Stimulated activated naive B cell treated with anti-CD40 and anti-IgM and Interleukin-4, amounts not matched to agents 10 μg/mL and 1 μg/mL and 100 μg/mL, for 72 hours (primary cell): ENCODE data around the gene OGA.

Experiments
- ATAC-seq, 2 donors: fragments of 150-1000 bp; cut with Tn5 transposase; replicated peaks; 2 replicates each; pipeline ENCODE4 v1.10.0; 2021; ENCODE audit warnings: moderate library complexity in 1 of 2
- DNase-seq: peaks from one replicate; pipeline ENCODE4 v3.0.0; 2021
- H3K27ac Mint-ChIP-seq: one replicate; pipeline ENCODE4 v1.8.0; 2022; ENCODE audit warnings: mild to moderate bottlenecking, mixed read lengths
- H3K27me3 Mint-ChIP-seq, 2 donors: one replicate each; pipeline ENCODE4 v1.8.0; 2022; ENCODE audit warnings: mixed read lengths in 2 of 2
- H3K36me3 Mint-ChIP-seq, 2 donors: one replicate each; pipeline ENCODE4 v1.8.0; 2022; ENCODE audit warnings: mixed read lengths in 2 of 2, mild to moderate bottlenecking in 1 of 2
- H3K4me1 Mint-ChIP-seq, 2 donors: one replicate each; pipeline ENCODE4 v1.8.0; 2022; ENCODE audit warnings: mixed read lengths in 2 of 2, mild to moderate bottlenecking in 1 of 2
- H3K4me3 Mint-ChIP-seq, 2 donors: one replicate each; pipeline ENCODE4 v1.8.0; 2022; ENCODE audit warnings: mild to moderate bottlenecking in 2 of 2, mixed read lengths in 2 of 2, moderate library complexity in 1 of 2
- H3K9me3 Mint-ChIP-seq, 2 donors: one replicate each; pipeline ENCODE4 v1.8.0; 2022; ENCODE audit warnings: mixed read lengths in 2 of 2, mild to moderate bottlenecking in 1 of 2

The OGA gene

DNA sequence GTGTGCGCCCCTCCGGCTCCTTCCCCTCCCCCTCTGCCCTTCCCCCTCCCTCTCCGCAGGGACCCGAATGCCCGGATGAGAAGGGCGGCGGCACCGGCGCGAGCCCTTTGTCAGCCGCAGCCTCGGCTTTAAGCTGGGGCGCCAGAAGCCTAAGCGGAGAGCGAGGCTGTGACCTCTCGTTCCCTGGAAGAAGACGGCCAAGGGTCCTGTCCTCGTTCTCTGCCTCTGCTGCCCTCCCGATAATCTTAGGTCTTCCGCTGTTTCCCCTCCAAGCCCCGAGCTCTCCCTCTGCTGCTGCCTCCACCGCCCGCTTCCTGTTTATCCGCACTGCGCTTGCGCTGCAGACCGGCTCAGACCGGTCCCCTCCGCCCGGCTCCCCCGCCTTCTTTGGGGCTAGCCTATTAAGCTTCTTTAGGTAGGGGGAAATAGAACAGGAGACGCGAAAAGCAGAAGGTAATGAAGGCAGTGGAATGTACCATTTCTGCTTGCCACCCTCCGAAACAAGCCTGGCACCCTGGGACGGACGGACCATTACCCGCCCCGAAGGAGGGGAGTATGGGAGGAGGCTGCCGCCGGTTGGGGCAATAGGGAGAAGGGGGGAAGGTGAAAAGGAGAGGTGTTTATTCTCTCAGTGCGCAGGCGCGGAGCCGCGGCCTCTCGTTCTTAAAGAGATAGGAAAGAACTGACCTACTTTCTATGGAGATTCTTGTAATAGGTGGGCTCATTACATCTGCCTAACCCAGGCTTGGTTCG, at the start of gene OGA:
OGA (minus strand) TSS at position 326 of the 753 bp plus-strand sequence. CDS start 422 bp downstream, outside the sequence.
- Mint-ChIP-seq H3K36me3 (peaks cover 19 to 49% of the 10 kb centered on the region in 2 donors), H3K27ac (peak within 1 kb of the TSS; percentile 99), H3K4me3 (peak within 1 kb of the TSS; percentile 89 to 96), H3K9me3 (no peaks in the 10 kb centered on the region), H3K27me3 (no peaks in the 10 kb centered on the region), H3K4me1 (peaks cover 23 to 50% of the 10 kb centered on the region in 2 donors)
- DNase-seq (peak; percentile 98), ATAC-seq (peak; percentile 84 to 90)

DNA sequence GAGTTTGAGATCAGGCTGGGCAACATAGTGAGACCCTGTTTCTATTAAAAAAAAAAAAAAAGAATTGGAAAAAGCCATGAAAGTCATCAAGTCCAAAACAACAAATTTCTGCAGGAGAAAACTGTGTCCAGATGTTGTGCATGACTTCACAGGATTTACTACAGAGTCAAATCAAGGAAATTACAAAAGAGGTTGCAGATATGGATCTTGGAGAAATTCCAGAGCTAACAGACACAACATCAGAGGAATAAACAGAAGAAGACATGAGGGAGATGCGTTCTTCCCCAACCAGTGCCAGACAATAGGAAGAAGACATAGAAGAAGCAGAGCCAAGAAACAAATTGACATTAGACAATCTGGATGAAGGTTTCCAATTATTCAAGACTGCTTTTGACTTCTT, 49.7 kb upstream of the OGA start:
- peaks cover 2 to 7% of the 10 kb centered on the region in 2 donors for H3K9me3 Mint-ChIP-seq
- peaks cover 0 to 1% of the 10 kb centered on the region in 2 donors for H3K4me1 Mint-ChIP-seq
- ATAC-seq (no peak), DNase-seq (no peak)
- H3K27ac Mint-ChIP-seq: peak overlapping the region; percentile 21
- no peaks in the 10 kb centered on the region for H3K27me3 Mint-ChIP-seq
- peaks cover 29 to 33% of the 10 kb centered on the region in 2 donors for H3K36me3 Mint-ChIP-seq
- no peak overlapping the region for H3K4me3 Mint-ChIP-seq

DNA sequence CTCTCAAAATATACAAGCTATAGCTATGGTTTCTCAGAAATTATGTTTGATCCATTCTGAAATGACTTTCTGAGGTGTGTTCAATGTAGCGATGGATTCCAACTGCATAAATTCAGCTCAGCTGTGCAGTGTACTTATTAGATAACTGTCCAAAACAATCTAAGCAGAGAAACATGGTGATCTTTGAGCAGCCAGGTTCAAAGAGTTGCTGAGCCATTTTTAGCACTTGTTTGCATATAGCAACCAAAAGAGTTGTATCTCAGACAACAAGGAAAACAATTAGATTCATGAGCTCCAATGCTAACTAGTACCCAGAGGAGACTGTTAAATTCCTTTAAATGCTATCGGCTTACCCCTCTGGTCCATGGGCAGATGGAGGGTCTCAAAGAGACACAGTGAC, 41.3 kb upstream of the OGA start:
- ATAC-seq: no peak
- Mint-ChIP-seq H3K4me1 (peaks cover 0 to 9% of the 10 kb centered on the region in 2 donors), H3K9me3 (peaks cover 7 to 15% of the 10 kb centered on the region in 2 donors), H3K27ac (no peak overlapping the region), H3K4me3 (no peak overlapping the region), H3K27me3 (no peaks in the 10 kb centered on the region), H3K36me3 (peaks cover 33 to 49% of the 10 kb centered on the region in 2 donors)
- DNase-seq: no peak

DNA sequence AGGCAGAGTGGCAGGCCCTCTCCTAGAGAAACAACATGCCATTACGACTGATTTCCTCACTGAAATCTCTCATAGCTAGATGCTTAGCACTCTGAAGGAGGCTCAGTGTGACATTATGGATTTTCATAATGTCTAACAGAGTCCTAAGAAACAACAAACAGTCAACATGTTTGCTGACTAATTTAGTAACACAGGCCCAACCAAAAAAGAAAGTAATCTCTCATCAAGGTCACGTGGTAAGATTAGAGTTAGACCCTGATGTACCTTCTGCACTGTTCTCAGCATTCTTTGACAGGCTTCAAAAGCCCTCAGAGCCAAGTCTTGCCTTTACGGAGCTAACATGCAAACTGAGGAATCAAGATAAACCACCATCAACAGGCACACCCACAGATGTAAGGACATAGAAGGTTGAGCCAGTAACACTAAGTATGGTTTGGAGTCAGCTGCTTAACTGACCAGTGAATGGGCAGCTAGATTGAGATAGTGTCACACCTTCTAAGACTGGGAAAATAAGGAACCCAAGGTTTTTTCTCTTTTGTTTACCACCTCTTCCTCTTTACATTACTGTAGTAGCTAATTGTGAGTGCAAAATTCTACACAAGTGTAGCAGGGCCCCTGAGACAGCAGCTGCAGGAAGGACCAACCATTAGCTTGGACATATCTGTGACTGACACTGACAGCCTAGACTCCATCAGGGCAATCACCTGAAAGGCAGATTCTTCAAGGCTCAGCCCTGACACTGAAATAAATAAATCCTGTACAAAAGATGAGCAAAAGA, 40.7 kb upstream of the OGA start:
- DNase-seq (no peak), ATAC-seq (no peak)
- peaks cover 0 to 8% of the 10 kb centered on the region in 2 donors for H3K4me1 Mint-ChIP-seq
- no peak overlapping the region for H3K4me3 Mint-ChIP-seq
- H3K27me3 Mint-ChIP-seq: no peaks in the 10 kb centered on the region
- peaks cover 7 to 15% of the 10 kb centered on the region in 2 donors for H3K9me3 Mint-ChIP-seq
- no peak overlapping the region for H3K27ac Mint-ChIP-seq
- H3K36me3 Mint-ChIP-seq: peaks cover 27 to 44% of the 10 kb centered on the region in 2 donors

DNA sequence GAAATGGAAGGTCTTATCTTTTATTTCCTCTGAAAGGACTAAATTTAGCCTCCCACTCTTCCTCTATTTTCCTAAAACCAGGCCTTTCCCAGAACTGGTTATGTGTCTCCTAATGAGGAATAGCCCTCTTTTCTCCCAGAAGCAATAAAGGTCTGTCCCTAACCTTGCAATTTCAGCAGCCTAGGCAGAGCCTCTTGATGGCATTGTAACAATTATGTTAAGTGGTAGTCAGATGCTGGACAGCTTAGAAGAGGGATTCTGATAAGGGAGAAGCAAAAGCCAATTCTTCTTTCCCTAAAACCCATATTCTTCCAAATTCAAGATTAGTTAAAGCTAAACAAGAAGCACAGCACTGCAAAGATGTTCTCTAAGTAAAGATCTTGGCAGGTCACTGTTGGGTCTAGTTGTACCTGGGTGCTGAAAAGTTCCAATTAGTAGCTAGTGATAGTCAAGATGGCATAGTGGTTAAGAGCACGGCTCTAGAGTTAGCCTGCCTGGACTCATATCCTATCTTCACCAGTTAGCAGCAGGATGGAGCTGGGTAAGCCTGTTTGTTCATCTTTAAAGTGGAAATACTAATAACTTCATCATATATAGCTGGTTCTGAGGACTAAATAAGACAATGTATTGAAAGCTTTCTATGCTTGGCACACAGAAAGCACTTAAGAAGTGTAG, 39.7 kb upstream of the OGA start:
- H3K36me3 Mint-ChIP-seq: peaks cover 28 to 43% of the 10 kb centered on the region in 2 donors
- H3K27ac Mint-ChIP-seq: no peak overlapping the region
- no peak overlapping the region for H3K4me3 Mint-ChIP-seq
- ATAC-seq (no peak), DNase-seq (no peak)
- H3K27me3 Mint-ChIP-seq: no peaks in the 10 kb centered on the region
- H3K9me3 Mint-ChIP-seq: peaks cover 7 to 15% of the 10 kb centered on the region in 2 donors
- H3K4me1 Mint-ChIP-seq: peaks cover 0 to 8% of the 10 kb centered on the region in 2 donors

DNA sequence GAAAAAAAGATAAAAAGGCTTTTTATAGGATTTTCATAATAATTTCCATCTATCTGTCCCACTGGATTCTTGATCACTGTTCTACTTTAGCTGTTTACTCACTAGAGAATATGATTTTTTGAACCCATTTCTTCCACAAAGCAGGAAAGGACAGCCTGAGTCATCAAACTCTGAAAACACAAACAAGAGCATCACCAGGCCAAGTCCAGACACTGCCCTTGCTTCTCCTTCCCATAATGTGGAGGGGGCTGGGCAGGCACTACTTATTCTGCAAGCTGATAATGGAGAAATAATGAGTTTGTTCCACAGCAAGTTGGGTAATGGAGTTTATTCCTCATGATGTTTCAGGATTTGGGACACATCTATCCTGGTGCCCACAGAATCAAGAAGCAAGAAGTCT, 38.4 kb upstream of the OGA start:
- H3K4me3 Mint-ChIP-seq: no peak overlapping the region
- H3K36me3 Mint-ChIP-seq: peaks cover 24 to 40% of the 10 kb centered on the region in 2 donors
- no peak for ATAC-seq
- H3K4me1 Mint-ChIP-seq: peaks cover 0 to 8% of the 10 kb centered on the region in 2 donors
- H3K27ac Mint-ChIP-seq: no peak overlapping the region
- no peaks in the 10 kb centered on the region for H3K27me3 Mint-ChIP-seq
- no peak for DNase-seq
- peaks cover 7 to 15% of the 10 kb centered on the region in 2 donors for H3K9me3 Mint-ChIP-seq

DNA sequence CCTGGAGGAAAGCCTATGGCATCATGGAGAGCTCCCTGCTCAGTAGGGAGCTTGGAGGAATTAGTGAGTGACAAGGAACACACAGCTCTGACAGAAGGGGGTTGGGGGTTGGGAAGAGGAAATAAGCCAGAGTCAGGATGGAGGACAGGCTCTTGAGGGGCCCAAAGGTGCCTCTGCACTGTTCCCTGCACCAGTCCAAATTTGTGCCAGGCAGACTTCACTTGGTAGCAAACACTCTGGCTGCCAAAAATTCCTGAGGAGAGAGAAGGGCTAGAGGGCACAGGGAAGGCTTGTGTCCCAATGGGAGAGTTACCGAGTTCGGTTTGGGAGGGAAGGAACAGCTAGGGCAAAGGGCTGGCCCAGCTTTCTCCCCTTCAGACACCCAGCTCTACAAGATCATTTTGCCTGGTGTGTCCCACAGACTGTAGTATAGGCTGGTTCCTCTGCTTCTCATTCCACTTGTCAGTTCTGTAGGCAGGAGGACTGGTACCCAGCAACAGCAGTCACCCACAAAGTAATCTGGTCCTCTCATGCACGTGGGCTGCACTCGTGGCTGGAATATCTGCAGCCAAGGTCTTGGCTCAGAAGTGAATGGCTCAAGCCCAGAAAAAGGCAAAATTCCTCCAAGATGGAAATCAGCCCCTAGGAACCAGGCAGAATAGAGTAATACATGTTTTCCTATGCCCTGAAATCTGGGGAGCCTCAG, 33.3 kb upstream of the OGA start:
- Mint-ChIP-seq H3K4me3 (no peak overlapping the region), H3K27me3 (no peaks in the 10 kb centered on the region), H3K4me1 (peaks cover 0 to 2% of the 10 kb centered on the region in 2 donors), H3K9me3 (no peaks in the 10 kb centered on the region), H3K27ac (no peak overlapping the region), H3K36me3 (peaks cover 26 to 35% of the 10 kb centered on the region in 2 donors)
- ATAC-seq (no peak), DNase-seq (no peak)

DNA sequence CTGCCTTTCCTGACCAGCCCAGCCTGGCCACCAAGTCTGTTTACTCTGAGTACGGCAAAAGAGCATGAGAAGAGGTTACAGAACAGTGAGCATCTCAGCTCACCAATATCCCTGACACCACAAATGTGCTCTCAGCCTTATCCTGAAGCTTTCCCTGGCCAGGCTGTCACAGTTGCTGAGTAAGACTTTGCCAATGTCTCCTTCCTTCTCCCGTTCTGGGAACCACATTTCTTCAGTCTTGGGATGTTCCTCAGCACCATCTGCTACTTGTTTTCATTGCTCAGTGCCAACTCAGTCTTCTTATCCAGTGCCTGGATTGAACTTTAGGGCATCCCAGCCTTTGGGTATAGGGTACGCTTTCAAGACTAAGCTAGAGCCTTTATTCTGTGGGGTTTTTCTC, 32.5 kb upstream of the OGA start:
- DNase-seq (no peak), ATAC-seq (no peak)
- Mint-ChIP-seq H3K4me3 (no peak overlapping the region), H3K27ac (no peak overlapping the region), H3K27me3 (no peaks in the 10 kb centered on the region), H3K4me1 (peaks cover 0 to 2% of the 10 kb centered on the region in 2 donors), H3K9me3 (no peaks in the 10 kb centered on the region), H3K36me3 (peaks cover 26 to 41% of the 10 kb centered on the region in 2 donors)

DNA sequence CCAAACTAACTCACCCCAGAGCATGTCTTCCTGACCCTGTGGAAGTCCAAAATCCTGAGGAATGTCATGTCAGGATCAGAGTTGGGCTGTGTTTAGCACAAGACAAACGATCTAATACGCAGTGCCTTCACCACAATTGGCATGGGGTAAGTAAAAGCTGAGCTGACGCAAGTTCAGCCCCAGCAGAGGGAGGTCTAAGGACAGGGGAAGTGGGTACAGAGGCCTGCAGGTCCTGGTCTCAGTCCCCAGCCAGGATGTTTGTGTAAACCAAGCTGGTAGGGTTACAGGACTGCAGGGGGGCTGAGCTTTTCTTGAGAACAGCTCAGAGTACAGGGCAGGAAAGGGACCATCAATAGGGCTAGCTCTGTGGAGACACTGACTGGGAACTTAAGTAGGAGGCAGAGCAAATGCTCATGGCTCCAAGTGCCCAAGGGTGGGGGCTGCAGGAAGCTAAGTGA, 30.7 kb upstream of the OGA start:
- no peak for DNase-seq
- no peak for ATAC-seq
- no peaks in the 10 kb centered on the region for H3K27me3 Mint-ChIP-seq
- no peaks in the 10 kb centered on the region for H3K9me3 Mint-ChIP-seq
- no peak overlapping the region for H3K27ac Mint-ChIP-seq
- no peak overlapping the region for H3K4me3 Mint-ChIP-seq
- H3K36me3 Mint-ChIP-seq: peaks cover 28 to 47% of the 10 kb centered on the region in 2 donors
- peaks cover 8 to 13% of the 10 kb centered on the region in 2 donors for H3K4me1 Mint-ChIP-seq

DNA sequence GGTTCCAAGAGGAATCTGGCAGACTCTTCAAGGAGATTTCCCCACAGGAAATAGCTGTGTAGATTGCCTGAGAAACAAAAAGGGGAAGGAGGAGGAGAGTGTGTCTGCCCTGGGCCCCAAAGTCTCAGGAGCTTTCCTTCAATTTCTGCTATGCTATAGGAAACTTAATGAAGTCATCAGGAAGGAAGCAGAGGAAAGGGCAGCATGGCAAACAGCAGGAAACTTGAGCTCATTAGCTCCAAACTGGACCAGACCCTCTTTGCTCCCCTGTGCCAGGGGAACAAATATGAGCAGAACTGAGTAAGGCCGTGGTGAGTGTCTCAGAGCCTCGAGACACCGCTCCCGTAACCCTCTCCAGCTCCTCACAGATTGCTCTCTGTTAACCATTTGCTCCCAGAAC, 30.2 kb upstream of the OGA start:
- DNase-seq (no peak), ATAC-seq (no peak)
- Mint-ChIP-seq H3K27ac (no peak overlapping the region), H3K9me3 (no peaks in the 10 kb centered on the region), H3K36me3 (peaks cover 24 to 47% of the 10 kb centered on the region in 2 donors), H3K4me3 (no peak overlapping the region), H3K27me3 (no peaks in the 10 kb centered on the region), H3K4me1 (peaks cover 8 to 13% of the 10 kb centered on the region in 2 donors)

DNA sequence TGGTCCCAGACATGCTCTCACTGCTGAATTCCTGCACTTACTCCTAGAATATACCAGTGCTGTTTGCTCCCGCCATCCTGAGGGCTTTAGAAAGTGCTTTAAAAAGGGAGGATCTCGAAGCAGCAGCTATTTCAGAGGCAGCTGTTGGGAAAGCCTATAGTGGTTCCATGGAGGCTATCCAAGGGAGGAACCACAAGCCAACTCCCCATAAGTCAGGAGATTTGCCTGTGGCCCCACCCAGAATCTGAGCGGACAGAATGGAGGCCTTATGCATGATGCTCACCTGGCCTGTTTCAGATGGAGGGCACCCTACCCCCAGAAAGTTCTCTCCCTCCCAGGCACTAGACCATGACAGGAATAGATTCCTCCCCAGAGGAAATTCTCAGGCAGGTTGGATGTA, 27.6 kb upstream of the OGA start:
- peaks cover 33% of the 10 kb centered on the region in 2 donors for H3K4me1 Mint-ChIP-seq
- H3K27ac Mint-ChIP-seq: no peak overlapping the region
- no peak for DNase-seq
- H3K9me3 Mint-ChIP-seq: no peaks in the 10 kb centered on the region
- no peaks in the 10 kb centered on the region for H3K27me3 Mint-ChIP-seq
- no peak for ATAC-seq
- no peak overlapping the region for H3K4me3 Mint-ChIP-seq
- H3K36me3 Mint-ChIP-seq: peaks cover 20 to 33% of the 10 kb centered on the region in 2 donors

DNA sequence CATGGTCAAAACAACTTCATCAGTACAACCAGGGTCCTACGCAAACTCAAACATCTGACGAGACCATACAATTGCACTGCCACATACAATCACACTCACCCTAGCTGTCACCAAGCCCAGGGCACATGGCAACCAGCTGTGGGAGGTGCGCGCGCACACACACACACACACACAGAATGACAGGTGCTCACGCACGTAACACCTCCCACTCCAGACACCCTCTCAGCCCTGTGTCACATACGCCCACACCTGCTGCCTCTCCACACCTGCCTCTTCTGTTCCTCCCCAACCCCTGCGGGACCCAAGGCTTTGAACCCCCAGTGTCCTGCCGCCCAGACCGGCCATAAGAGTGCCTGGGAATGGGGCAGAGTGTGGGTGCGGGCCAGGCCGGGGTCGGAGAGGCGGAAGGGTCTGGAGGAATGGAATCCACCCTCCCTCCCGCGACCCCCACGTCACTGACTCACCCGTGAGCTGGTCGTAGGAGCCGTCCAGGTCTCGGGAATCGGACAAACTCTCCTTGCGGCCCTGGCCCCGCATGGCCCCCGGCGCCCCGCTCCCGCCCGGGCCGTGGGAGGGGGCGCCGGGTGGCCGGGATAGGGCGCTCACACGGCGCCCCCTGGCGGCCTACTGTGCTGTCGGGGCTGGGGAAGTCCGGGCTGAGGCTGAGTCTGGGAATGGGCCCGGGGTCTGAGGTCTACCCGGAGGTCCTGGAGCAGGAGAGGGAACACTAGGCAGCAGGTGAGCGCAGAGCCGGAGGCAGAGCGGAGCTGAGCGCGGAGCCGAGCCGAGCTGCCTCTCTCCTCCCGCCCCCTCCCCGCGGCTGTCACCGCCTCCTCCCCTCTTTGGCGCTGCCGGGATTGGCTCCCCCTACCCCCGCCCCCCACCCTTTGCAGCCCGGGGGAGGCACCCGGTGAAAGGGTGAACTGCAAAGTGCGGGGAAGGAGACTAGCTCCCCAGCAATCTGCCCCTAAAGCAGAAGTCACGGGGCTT, 25.1 kb upstream of the OGA start, which contains the start of gene KCNIP2:
KCNIP2 (minus strand) TSS at position 769 of the 990 bp plus-strand sequence; CDS start at position 537, 232 bp downstream.
- peak within 1 kb of the TSS; percentile 90 for H3K27ac Mint-ChIP-seq
- H3K9me3 Mint-ChIP-seq: no peaks in the 10 kb centered on the region
- DNase-seq (peak; percentile 35), ATAC-seq (peak; percentile 31 to 44)
- H3K27me3 Mint-ChIP-seq: no peaks in the 10 kb centered on the region
- H3K4me3 Mint-ChIP-seq: peak within 1 kb of the TSS; percentile 85 to 92
- H3K36me3 Mint-ChIP-seq: peaks cover 12 to 21% of the 10 kb centered on the region in 2 donors
- peaks cover 41 to 51% of the 10 kb centered on the region in 2 donors for H3K4me1 Mint-ChIP-seq

DNA sequence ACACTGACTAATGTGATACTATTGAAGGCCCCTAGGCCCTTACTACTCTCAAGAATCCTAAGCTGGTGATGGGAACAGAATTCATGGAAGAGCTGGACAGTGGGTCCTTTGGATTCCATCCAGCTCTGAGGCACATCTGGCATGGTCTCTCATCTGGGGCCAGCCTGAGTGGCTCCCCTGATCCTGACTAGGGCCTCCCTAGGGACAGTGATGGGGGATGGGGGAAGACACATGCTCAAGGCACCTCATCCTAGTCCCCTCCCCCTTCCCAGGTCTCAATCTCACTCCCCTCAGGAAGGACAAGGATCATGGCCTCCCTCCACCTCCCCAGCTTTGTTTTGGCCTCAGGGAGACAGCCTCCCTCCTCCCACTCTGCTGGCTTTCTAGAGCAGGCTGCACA, 23.6 kb upstream of the OGA start:
- Mint-ChIP-seq H3K9me3 (no peaks in the 10 kb centered on the region), H3K4me3 (peak overlapping the region; percentile 31 to 92), H3K27ac (no peak overlapping the region), H3K36me3 (peaks cover 2 to 12% of the 10 kb centered on the region in 2 donors), H3K4me1 (peaks cover 41 to 51% of the 10 kb centered on the region in 2 donors), H3K27me3 (no peaks in the 10 kb centered on the region)
- DNase-seq: no peak
- no peak for ATAC-seq
